IPS DF 19.7 (cell line): ENCODE measurements around the gene HPS4.

ENCODE experiments used
- DNase-seq: peaks from one replicate; pipeline ENCODE4 v3.0.0-alpha.2; 2013; ENCODE audit warnings: low read depth, low spot score

The HPS4 gene

GRCh38 chr22:26466196-26466595 is 17.4 kb downstream of the HPS4 start:
- DNase-seq = no peak

GRCh38 chr22:26464312-26464711 is 19.3 kb downstream of the HPS4 start:
- no peak for DNase-seq

GRCh38 chr22:26463688-26464087 is 19.9 kb downstream of the HPS4 start:
- DNase-seq = no peak

DNA sequence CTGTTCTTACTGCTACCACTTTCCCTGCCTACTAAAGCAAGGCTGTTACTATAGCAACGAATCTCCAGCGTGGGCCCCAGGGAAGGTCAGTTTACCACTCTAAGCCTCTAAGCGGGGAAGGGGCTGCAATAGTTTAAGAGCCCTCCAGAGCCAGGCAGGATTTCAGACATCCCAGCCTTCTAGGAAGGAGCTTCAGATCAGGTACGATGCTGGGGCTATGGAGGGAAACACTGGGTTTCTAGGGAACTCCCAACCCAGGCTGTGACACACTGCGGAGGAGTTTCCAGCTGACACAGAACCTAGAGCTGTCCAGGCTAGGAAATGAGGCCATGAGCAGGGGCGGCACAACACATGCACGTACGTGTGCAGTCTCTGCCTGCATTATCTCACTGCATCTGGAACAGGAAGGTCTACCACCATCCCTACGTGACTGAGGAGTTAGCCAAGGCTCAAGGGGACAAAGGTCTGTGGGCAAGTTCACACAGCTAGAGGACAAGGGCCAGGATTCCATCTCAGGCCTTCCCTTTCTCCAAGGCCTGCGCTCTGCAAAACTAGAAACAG is 20.4 kb downstream of the HPS4 start:
- no peak for DNase-seq

DNA sequence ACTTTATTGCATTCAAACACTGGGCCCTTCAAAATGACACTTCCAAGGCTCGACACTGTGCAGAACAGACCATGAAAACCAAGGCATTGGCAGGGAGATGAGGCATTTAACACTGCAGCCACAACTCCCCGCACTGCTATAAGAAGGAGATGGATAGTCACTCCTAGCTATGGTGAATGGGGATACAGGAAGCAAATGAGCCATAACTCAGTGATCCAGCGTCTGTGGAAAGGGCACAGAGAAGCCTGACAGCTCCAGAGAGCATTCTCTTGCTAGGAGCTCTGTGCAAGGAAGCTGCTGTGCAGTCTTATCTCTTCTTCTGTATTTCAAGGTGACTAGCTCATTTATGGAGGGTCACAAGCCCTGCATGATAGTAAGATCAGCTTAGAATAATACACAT is 20.9 kb downstream of the HPS4 start:
- no peak for DNase-seq

DNA sequence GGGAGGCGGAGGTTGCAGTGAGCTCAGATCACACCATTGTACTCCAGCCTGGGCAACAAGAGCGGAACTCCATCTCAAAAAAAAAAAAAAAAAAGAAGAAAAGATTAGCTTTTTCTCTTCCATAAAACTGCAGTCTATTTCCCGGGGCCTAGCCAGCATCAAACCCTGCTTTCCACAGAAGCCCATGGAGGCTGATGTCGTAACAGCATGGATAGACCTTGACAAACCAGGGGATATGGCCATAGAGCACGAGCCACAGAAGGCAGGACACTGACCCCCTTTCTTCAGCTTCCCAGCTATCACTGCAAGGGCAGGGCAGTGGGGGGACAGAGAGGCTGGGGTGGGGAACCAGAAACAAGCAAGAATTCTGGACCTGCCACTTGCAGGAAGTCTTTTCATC is 21.5 kb downstream of the HPS4 start:
- no peak for DNase-seq

DNA sequence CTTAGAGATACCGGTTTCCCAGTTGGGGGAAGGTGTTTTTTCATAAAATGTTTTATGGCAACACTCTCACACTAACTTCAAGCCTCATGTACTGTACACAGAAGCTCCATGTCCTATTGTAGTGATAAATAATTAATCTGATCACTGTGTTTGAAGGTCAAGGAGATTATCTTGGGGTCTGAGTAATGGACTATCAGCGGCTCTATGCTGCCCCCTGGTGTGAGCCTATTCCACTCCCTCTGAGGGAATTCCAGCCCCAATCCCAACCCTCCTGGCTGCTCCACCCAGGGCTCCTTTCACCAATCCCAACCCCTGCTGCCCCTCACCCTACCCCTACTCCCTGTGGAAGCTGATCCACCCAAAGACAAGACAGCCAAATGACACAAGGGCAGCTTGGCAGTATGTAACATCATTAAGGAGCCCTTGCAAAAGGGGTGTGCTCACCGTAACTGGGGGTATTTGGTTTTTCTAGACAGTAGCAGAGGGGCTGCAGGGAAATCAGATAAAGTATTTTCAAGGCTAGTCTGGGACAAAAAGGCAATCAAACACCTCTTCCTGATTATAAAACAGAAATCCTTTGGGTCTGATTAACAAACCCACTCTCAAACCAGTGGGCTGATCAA is 22.3 kb downstream of the HPS4 start:
- DNase-seq = no peak

DNA sequence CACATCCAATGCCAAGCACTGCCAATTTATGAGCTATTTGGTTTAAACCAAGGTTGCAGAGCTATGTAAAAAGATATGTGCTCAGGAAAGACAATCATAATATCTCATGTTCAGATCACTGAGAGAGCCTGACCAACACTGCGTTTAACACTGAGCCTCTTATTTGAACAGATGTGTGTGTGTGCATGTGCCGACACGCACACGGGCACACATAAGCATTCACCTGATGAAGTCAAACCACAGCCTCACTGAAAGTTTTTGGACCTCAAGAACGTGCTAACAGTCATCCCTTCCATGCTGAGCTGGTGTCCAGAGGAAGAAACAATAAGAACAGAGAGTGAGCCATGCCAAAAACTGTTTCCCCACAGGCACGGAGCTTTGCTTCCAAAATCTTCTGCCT is 23.4 kb downstream of the HPS4 start:
- DNase-seq = no peak

GRCh38 chr22:26457661-26458272 is 25.8 kb downstream of the HPS4 start:
- DNase-seq = no peak

DNA sequence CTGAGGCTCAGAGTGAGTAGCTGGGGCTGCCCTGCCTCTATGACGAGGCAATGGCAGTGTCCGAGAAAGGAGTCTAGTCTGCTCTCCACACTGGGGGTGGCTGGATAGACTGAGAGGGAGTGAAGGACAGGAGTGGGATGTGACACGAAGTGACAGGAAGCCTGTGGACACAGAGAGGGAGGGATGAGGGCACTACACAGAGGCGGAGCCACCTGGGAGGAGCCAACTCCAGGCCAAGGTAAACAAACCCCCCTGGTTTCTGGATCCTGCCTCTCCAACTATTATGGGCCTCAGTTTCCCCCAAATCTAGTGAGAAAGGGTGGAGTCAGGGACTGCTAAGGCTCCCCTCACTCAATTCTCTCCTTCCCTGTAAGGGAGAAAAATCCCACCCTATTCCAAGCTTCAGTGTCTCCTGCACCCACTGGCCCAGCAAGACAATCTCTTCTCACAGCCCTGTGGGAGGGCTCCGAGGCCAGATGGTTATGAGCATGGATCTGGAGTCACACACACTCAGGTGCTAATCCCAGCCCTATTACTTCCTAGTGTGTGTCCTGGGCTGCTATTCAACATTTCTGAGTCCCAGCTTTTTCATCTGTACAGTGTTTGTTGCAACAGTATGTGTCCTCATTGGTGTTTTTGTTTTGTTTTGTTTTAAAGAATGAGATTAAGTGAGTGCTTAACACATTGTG is 29.6 kb downstream of the HPS4 start:
- no peak for DNase-seq

DNA sequence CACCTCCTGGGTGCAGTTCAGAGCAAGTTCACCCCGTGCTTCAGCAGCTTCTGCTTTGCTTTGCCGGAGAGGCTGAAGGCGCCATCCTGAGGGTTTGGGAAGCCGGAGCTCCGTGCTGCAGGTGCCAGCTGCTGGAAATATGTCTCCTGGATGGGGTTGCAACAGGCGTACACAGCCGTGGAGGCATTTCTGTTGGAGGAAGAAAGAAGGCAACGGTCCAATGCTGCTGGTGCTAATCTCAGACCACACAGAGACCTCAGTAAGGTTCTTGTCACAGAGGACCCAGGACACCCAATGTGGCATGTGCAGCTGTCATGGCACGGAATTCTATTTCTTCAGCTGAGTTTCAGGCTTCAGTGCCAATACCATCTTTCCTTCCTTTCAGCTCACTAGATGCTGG is 30.4 kb downstream of the HPS4 start:
- no peak for DNase-seq

GRCh38 chr22:26452236-26453016 is 31.2 kb downstream of the HPS4 start:
- DNase-seq = no peak

- DNase-seq = no peak
These were observed 33.0 kb downstream of the HPS4 start for GRCh38 chr22:26450453-26451185.

GRCh38 chr22:26448941-26449340 is 34.6 kb downstream of the HPS4 start:
- no peak for DNase-seq

DNA sequence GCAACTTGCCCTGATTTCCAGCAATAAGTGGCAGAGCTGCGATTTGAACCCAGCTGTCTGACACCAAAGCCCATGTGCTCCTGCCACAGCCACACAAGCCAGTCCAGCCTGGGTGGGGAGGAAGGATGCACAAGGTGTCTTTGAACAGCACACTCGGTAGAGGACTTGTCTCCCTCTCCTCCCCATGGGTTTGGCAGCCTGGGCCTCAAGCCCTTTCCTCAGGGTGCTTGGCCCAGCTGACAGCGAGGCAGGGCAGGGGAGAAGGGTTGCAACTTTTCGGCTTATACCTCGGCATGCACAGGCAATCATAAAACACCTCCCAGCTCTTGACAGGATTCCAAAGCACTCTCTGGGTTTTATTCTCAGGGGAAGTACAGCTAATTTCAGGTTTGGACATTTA is 35.2 kb downstream of the HPS4 start:
- DNase-seq = no peak

DNA sequence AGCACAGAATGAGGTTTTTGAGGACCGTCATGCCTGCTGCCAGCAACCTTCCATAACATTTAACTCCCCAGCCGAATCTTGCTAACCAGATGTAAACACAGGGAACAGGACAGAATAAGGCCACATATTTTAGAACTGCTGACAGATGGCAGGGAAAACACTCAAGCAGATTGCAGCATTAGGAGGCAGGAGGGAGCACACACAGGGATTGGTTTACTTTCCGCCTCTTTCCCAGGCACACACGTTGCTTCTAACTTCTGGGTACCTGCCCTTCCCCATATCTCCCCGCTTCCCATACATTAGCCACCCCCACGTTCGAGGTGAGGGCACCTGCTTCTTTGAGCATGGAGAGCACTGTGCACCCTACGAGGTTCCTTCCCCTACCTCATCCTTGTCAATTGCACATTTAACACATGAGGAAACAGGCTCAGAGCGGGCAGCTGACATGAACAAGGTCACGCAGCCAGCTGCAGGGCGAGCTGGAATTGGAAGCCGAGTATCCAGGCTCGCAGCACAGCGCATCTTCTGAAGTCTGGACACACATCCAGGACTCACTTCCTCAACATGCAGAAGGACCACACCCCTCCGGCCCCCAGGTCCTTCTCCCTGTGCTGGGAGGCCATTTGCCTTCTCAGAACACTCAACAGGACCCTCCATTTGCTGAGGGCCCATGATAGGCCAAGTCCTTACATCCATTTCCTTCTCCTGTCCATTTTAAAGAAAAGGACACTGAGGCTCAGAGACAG is 35.8 kb downstream of the HPS4 start:
- no peak for DNase-seq

DNA sequence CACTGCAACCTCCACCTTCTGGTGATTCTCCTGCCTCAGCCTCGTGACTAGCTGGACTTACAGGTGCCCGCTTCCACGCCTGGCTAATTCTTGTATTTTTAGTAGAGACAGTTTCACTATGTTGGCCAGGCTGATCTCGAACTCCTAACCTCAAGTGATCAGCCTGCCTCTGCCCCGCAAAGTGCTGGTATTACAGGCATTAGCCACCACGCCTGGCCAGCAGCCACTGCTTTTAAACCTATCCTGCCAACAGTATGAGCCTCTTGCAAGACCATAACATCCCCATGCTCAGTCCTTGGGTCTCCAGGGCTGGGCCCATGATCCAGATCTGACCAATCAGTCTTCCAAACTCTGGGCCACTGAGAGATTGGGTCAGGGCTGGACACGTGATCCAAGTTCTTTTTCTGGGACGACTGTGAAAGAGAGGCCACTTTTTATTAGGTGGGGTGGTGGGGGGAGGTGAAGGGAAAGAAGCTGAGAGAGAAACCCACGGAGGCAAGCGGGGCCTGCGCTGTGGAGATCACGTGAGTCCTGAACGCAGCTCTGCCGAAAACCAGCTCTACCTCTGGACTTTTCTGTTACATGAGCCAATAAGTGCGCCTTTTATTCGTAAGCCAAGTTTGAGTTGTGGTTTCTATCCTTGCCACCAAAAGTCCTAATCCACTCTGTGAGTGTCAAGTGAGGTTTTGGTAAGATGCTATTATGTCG is 36.6 kb downstream of the HPS4 start:
- DNase-seq = no peak

- DNase-seq = no peak
These were observed 37.9 kb downstream of the HPS4 start for GRCh38 chr22:26445577-26446275.

- DNase-seq = no peak
These were observed 38.8 kb downstream of the HPS4 start for GRCh38 chr22:26444777-26445176.
